K562 (cell line): Measurements from ENCODE around the gene ARHGAP22. TPM values are rescaled to one million over a fixed set of nuclear protein-coding genes. Genes with fewer than 3 reads are reported as not detected.

ENCODE experiments used
- ARID1B ChIP-seq: fragments of 450-650 bp; IDR thresholded peaks from 2 replicates; pipeline ENCODE4 v1.6.1; 2016; ENCODE audit warnings: antibody characterized with exemption, mild to moderate bottlenecking, inconsistent platforms
- E2F6 ChIP-seq, 2 experiments: IDR thresholded peaks; 2 replicates each; pipeline ENCODE4 v1.6.1; 2011; ENCODE audit warnings: borderline replicate concordance in 1 of 2, control low read depth in 1 of 2, low read depth in 1 of 2, low read length in 1 of 2, mild to moderate bottlenecking in 1 of 2, mixed read lengths in 1 of 2, moderate library complexity in 1 of 2; ENCODE audit not compliant: insufficient read depth in 1 of 2, insufficient read length in 1 of 2, poor library complexity in 1 of 2, severe bottlenecking in 1 of 2; ENCODE audit errors: extremely low read depth in 1 of 2
- HDAC1 ChIP-seq, 2 experiments: fragments of 450-650 bp; IDR thresholded peaks; 2 replicates each; pipeline ENCODE4 v1.6.1; 2016 to 2017; ENCODE audit warnings: inconsistent platforms in 1 of 2, mild to moderate bottlenecking in 1 of 2, moderate library complexity in 1 of 2
- HMBOX1 ChIP-seq: sonication (generic); IDR thresholded peaks from 2 replicates; pipeline ENCODE4 v1.6.1; 2016
- JUND ChIP-seq, 2 experiments: IDR thresholded peaks; 2 replicates in 1 of 2; 3 replicates in 1 of 2; pipeline ENCODE4 v1.6.1; 2011; ENCODE audit warnings: borderline replicate concordance in 2 of 2, low read depth in 2 of 2, low read length in 2 of 2, improper control_type of control experiment in 1 of 2, missing biosample characterization in 1 of 2, missing genetic modification characterization in 1 of 2, missing genetic modification reagents in 1 of 2
- MAZ ChIP-seq, 2 experiments: fragments of 450-650 bp in 1 of 2; sonication (generic) in 1 of 2; formaldehyde crosslinking; IDR thresholded peaks in 1 of 2; conservative IDR thresholded peaks in 1 of 2; 2 replicates each; pipeline versions ENCODE4 v1.4.0 to v1.5.0; 2020; ENCODE audit warnings: mild to moderate bottlenecking in 1 of 2, missing genetic modification reagents in 1 of 2
- MCM7 ChIP-seq, 2 experiments: fragments of 450-650 bp; IDR thresholded peaks; 2 replicates each; pipeline ENCODE4 v1.6.1; 2016 to 2018
- MNT ChIP-seq, 2 experiments: fragments of 450-650 bp; conservative IDR thresholded peaks; 2 replicates each; pipeline ENCODE4 v1.6.1; 2017; ENCODE audit warnings: mild to moderate bottlenecking in 2 of 2, moderate library complexity in 2 of 2
- MTA3 ChIP-seq: fragments of 450-650 bp; formaldehyde crosslinking; IDR thresholded peaks from 2 replicates; pipeline ENCODE4 v1.6.1; 2017; ENCODE audit warnings: mild to moderate bottlenecking, borderline replicate concordance
- NCOR1 ChIP-seq: fragments of 450-650 bp; IDR thresholded peaks from 2 replicates; pipeline ENCODE4 v1.6.1; 2016; ENCODE audit warnings: mild to moderate bottlenecking, moderate library complexity
- PCBP2 ChIP-seq: fragments of 200-400 bp; formaldehyde crosslinking; IDR thresholded peaks from 2 replicates; pipeline ENCODE4 v1.6.1; 2018; ENCODE audit warnings: low read length, low read depth, mild to moderate bottlenecking, moderate library complexity; ENCODE audit not compliant: poor library complexity, severe bottlenecking
- RAD21 ChIP-seq, 2 experiments: fragments of 250-450 bp in 1 of 2; fragments of 450-650 bp in 1 of 2; sonication (Bioruptor Pico) in 1 of 2; formaldehyde crosslinking in 1 of 2; IDR thresholded peaks in 1 of 2; conservative IDR thresholded peaks in 1 of 2; 2 replicates each; pipeline versions ENCODE4 v1.4.0 to v1.8.0; 2020 to 2022; ENCODE audit warnings: mild to moderate bottlenecking in 2 of 2, moderate library complexity in 1 of 2
- RAD51 ChIP-seq: fragments of 450-650 bp; IDR thresholded peaks from 2 replicates; pipeline ENCODE4 v1.7.1; 2016; ENCODE audit warnings: low read depth, mild to moderate bottlenecking, borderline replicate concordance
- SMAD3 ChIP-seq: fragments of 450-650 bp; formaldehyde crosslinking; conservative IDR thresholded peaks from 2 replicates; pipeline ENCODE4 v1.4.0; 2020; ENCODE audit warnings: mild to moderate bottlenecking
- SMAD4 ChIP-seq: fragments of 250-450 bp; sonication (Bioruptor Pico); conservative IDR thresholded peaks from 2 replicates; pipeline ENCODE4 v1.8.0; 2021; ENCODE audit warnings: inconsistent platforms, mild to moderate bottlenecking, moderate library complexity
- TEAD4 ChIP-seq, 2 experiments: sonication (generic) in 1 of 2; formaldehyde crosslinking in 1 of 2; IDR thresholded peaks; 2 replicates each; pipeline versions ENCODE4 v1.6.1 to v1.8.0; 2012 to 2022; ENCODE audit warnings: borderline replicate concordance in 1 of 2, inconsistent platforms in 1 of 2, low read length in 1 of 2, mild to moderate bottlenecking in 1 of 2, missing genetic modification reagents in 1 of 2
- ZBTB1 ChIP-seq: sonication (generic); formaldehyde crosslinking; IDR thresholded peaks from 2 replicates; pipeline ENCODE4 v1.8.1; 2023; ENCODE audit warnings: missing genetic modification reagents, low read depth, mild to moderate bottlenecking, borderline replicate concordance
- ZNF311 ChIP-seq: fragments of 250-450 bp; sonication (Bioruptor Pico); IDR thresholded peaks from 2 replicates; pipeline ENCODE4 v1.4.0; 2020; ENCODE audit warnings: mild to moderate bottlenecking, moderate library complexity
- ZNF766 ChIP-seq: fragments of 200-800 bp; sonication (Bioruptor generic); conservative IDR thresholded peaks from 2 replicates; pipeline ENCODE4 v1.6.1; 2016; ENCODE audit warnings: missing genetic modification characterization, missing compliant biosample characterization
- polyA plus RNA-seq, 8 experiments: library from polyadenylated mRNA; depleted of rRNA in 4 of 8; stranded (reverse) in 5 of 8; unstranded in 3 of 8; fragments of >200 nt; fragmentation: Nextera tagmentation in 2 of 8; fragmentation: Illumina TruSeq in 1 of 8; extraction: Ambion mirVana in 2 of 8; extraction: Trizol in 1 of 8; gene quantifications; 2 replicates each; pipeline versions ENCODE4 v1.2.1 to v1.2.3, GENCODE V29; 2011 to 2014; ENCODE audit warnings: inconsistent platforms in 1 of 8, missing spikeins in 1 of 8
- total RNA-seq, 7 experiments: library from RNA; depleted of rRNA in 6 of 7; stranded (reverse); fragments of >200 nt in 6 of 7; fragmentation: Illumina TruSeq in 2 of 7; extraction: Trizol in 2 of 7; gene quantifications; 2 replicates each; pipeline versions ENCODE4 v1.2.1 to v1.2.3, GENCODE V29; 2011 to 2021; ENCODE audit warnings: low replicate concordance in 1 of 7

The ARHGAP22 gene
- total and polyA plus RNA-seq, 9 of the 15 experiments (the other 6 are each of a cell fraction or from before 2014, with no cell fraction given), result 1.3 to 28.1 (median 12.7) TPM

GRCh38 chr10:48430402-48430993, 174.4 kb downstream of the ARHGAP22 start (continued):
- TF ChIP-seq JUND (IDR thresholded peaks at IDR 0.05; ENCODE audit: borderline replicate concordance, low read depth, low read length) (peak; percentile 35; the same call in 1 of the 2 replicates), JUND (tag; IDR thresholded peaks at IDR 0.05; ENCODE audit: borderline replicate concordance, low read depth, low read length) (0 out of 3 replicates have a peak, but pooled peaks have one; percentile 12), MAZ (CRISPR knock-in tag; conservative IDR thresholded peaks at IDR 0.05 in 1 of 2, IDR thresholded peaks at IDR 0.05 in 1 of 2) (peak in 1 of 2 experiments; percentile 27; a peak in 1 of 4 replicates), TEAD4 (IDR thresholded peaks at IDR 0.05; ENCODE audit: low read length) (0 out of 2 replicates have a peak, but pooled peaks have one; percentile 25), TEAD4 (CRISPR knock-in tag; IDR thresholded peaks at IDR 0.05; ENCODE audit: borderline replicate concordance) (no peak), RAD21 (CRISPR knock-in tag; conservative IDR thresholded peaks at IDR 0.05 in 1 of 2, IDR thresholded peaks at IDR 0.05 in 1 of 2) (0 out of 4 replicates have a peak, but pooled peaks of 1 of the 2 experiments have one; percentile 12), ZNF766 (CRISPR knock-in tag) (0 out of 2 replicates have a peak, but pooled peaks have one; percentile 21), SMAD3 (CRISPR knock-in tag) (peak; percentile 60; the same call in 1 of the 2 replicates), HDAC1 (IDR thresholded peaks at IDR 0.05) (0 out of 4 replicates have a peak, but pooled peaks of 1 of the 2 experiments have one; percentile 22), MTA3 (0 out of 2 replicates have a peak, but pooled peaks have one; percentile 12), PCBP2 (no peak), MCM7 (IDR thresholded peaks at IDR 0.05) (no peak), ZNF311 (CRISPR knock-in tag) (peak; percentile 60; the same call in 1 of the 2 replicates), RAD51 (peak; percentile 21; the same call in 1 of the 2 replicates), HMBOX1 (peak; percentile 9; the same call in 1 of the 2 replicates), ARID1B (0 out of 2 replicates have a peak, but pooled peaks have one; percentile 49), MNT (conservative IDR thresholded peaks at IDR 0.05) (peak; percentile 34 to 40; a peak in 3 of 4 replicates), ZBTB1 (CRISPR knock-in tag) (no peak), SMAD4 (CRISPR knock-in tag) (peak; percentile 72; the same call in 1 of the 2 replicates), E2F6 (IDR thresholded peaks at IDR 0.05; ENCODE audit: borderline replicate concordance in 1 of 2, extremely low read depth in 1 of 2, insufficient read depth in 1 of 2, insufficient read length in 1 of 2, low read depth in 1 of 2, low read length in 1 of 2, poor library complexity in 1 of 2, severe bottlenecking in 1 of 2) (peak in 1 of 2 experiments; percentile 37), NCOR1 (peak; percentile 28; the same call in 1 of the 2 replicates)
